Smooth muscle cell (in vitro differentiated cells): ENCODE results near the gene MGAT5. TPM values are rescaled to one million over a fixed set of nuclear protein-coding genes. Genes with fewer than 3 reads are reported as not detected.

ENCODE experiments used
- DNase-seq: peaks from one replicate; lab custom pipeline; 2025; ENCODE audit not compliant: unreplicated experiment; lab: John Stamatoyannopoulos, UW
- H2AFZ ChIP-seq: fragments of 200-600 bp; sonication (generic); 2 replicates; pipeline ENCODE4 v1.6.0; 2016; ENCODE audit warnings: antibody characterized with exemption, low read depth, mild to moderate bottlenecking
- H3F3A ChIP-seq: fragments of 200-600 bp; sonication (generic); 2 replicates; pipeline ENCODE4 v1.6.0; 2017; ENCODE audit warnings: antibody characterized with exemption, low read depth
- H3K27ac ChIP-seq: fragments of 200-600 bp; sonication (generic); 2 replicates; pipeline ENCODE4 v1.5.1; 2016; ENCODE audit warnings: low read depth, mild to moderate bottlenecking
- H3K27me3 ChIP-seq: fragments of 200-600 bp; sonication (generic); 2 replicates; pipeline ENCODE4 v1.6.1; 2016; ENCODE audit warnings: low read depth, mild to moderate bottlenecking
- H3K36me3 ChIP-seq: fragments of 200-600 bp; sonication (generic); 2 replicates; pipeline ENCODE4 v1.5.1; 2016; ENCODE audit warnings: low read depth
- H3K4me1 ChIP-seq: fragments of 200-600 bp; sonication (generic); 2 replicates; pipeline ENCODE4 v1.5.1; 2016; ENCODE audit warnings: low read depth
- H3K4me2 ChIP-seq: fragments of 200-600 bp; sonication (generic); 2 replicates; pipeline ENCODE4 v1.6.0; 2016; ENCODE audit warnings: mild to moderate bottlenecking
- H3K4me3 ChIP-seq: fragments of 200-600 bp; sonication (generic); 2 replicates; pipeline ENCODE4 v1.5.1; 2016; ENCODE audit warnings: mild to moderate bottlenecking
- H3K79me2 ChIP-seq: fragments of 200-600 bp; sonication (generic); 2 replicates; pipeline ENCODE4 v1.6.0; 2016; ENCODE audit warnings: low read depth, mild to moderate bottlenecking
- H3K9ac ChIP-seq: fragments of 200-600 bp; sonication (generic); 2 replicates; pipeline ENCODE4 v1.6.0; 2016; ENCODE audit warnings: low read depth
- H3K9me3 ChIP-seq: fragments of 200-600 bp; sonication (generic); replicated peaks from 2 replicates; pipeline ENCODE4 v1.5.1; 2016; ENCODE audit warnings: low read depth
- H4K20me1 ChIP-seq: fragments of 200-600 bp; sonication (generic); 2 replicates; pipeline ENCODE4 v1.6.0; 2016; ENCODE audit warnings: low read depth
- WGBS: methylation state at CpG from one replicate; pipeline ENCODE4 v1.1.7; 2016; ENCODE audit warnings: low lambda C conversion rate; 5-methylcytosine and 5-hydroxymethylcytosine counted together
- polyA plus RNA-seq: library from polyadenylated mRNA; unstranded; fragments of >200 nt; fragmentation: Nextera tagmentation; extraction: Ambion mirVana; gene quantifications from 2 replicates; pipeline ENCODE4 v1.2.1, GENCODE V29; 2016
- total RNA-seq: library from RNA; depleted of rRNA; stranded (reverse); fragments of >200 nt; gene quantifications from 2 replicates; pipeline ENCODE4 v1.2.3, GENCODE V29; 2014
- TF ChIP-seq, protein P1 (sequence below): fragments of 200-600 bp; sonication (generic); IDR thresholded peaks from 2 replicates; pipeline ENCODE4 v1.5.1; 2017; ENCODE audit warnings: borderline replicate concordance, mild to moderate bottlenecking, antibody characterized with exemption; ENCODE audit not compliant: insufficient read depth, poor library complexity, severe bottlenecking

The MGAT5 gene
- total and polyA plus RNA-seq, 2 experiments from 2014 or later = 4.5 to 33.8 TPM

DNA sequence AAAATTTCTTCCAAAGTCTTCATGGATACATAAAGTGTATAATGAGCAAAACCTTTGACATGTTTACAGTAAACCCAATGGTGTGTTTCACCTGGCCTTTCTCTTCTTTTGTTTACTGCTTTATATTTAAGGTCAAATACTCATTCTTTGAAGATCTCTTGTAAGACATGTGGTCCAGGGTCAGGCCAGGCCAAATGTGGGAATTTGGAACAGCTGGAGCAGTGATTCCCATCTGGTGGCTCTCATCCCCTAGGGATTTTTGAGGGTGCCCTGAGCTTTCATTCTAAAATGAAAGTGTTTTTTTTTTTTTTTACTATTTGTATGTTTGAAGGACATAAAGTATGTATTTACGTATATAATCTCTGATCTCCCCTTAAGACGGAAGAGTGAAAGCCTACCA, 13.8 kb upstream of the MGAT5 start:
- TF ChIP-seq, protein P1, sequence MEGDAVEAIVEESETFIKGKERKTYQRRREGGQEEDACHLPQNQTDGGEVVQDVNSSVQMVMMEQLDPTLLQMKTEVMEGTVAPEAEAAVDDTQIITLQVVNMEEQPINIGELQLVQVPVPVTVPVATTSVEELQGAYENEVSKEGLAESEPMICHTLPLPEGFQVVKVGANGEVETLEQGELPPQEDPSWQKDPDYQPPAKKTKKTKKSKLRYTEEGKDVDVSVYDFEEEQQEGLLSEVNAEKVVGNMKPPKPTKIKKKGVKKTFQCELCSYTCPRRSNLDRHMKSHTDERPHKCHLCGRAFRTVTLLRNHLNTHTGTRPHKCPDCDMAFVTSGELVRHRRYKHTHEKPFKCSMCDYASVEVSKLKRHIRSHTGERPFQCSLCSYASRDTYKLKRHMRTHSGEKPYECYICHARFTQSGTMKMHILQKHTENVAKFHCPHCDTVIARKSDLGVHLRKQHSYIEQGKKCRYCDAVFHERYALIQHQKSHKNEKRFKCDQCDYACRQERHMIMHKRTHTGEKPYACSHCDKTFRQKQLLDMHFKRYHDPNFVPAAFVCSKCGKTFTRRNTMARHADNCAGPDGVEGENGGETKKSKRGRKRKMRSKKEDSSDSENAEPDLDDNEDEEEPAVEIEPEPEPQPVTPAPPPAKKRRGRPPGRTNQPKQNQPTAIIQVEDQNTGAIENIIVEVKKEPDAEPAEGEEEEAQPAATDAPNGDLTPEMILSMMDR = no peak
- no peak overlapping the region for H3K27ac ChIP-seq
- no peak for DNase-seq
- H4K20me1 ChIP-seq = peaks cover 39% of the 10 kb centered on the region
- 97% methylated on average over 2 of the region's 2 CpGs for WGBS
- H3K36me3 ChIP-seq = no peaks in the 10 kb centered on the region
- no peaks in the 10 kb centered on the region for H3K9me3 ChIP-seq
- no peaks in the 10 kb centered on the region for H3F3A ChIP-seq
- no peaks in the 10 kb centered on the region for H3K79me2 ChIP-seq
- no peak overlapping the region for H3K4me3 ChIP-seq
- H3K4me1 ChIP-seq = no peaks in the 10 kb centered on the region
- H3K4me2 ChIP-seq = no peak overlapping the region
- H3K27me3 ChIP-seq = no peaks in the 10 kb centered on the region
- no peak overlapping the region for H3K9ac ChIP-seq
- H2AFZ ChIP-seq = no peak overlapping the region

DNA sequence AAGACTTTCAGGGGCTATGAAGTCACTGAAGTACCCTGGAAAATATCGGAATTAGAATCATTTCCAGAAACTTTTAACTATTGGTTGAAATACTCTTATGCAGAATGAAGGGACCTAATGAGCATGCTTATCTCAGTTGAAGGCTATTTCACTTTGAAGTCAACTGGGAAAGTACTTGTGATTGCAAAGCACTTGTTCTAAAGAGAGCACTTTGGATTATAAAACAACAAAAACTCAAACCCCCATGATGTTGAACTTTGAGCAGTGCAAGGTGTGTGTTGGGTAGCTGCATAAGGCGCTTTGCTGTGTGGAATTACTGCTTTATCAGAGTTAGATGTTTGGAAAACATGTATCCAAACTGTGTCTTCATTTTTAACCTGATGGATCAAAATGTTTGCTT, 12.0 kb upstream of the MGAT5 start:
- H4K20me1 ChIP-seq = peaks cover 55% of the 10 kb centered on the region
- 98% methylated on average over 2 of the region's 2 CpGs for WGBS
- H2AFZ ChIP-seq = no peak overlapping the region
- TF ChIP-seq, protein P1 = no peak
- H3K27me3 ChIP-seq = no peaks in the 10 kb centered on the region
- peaks cover 7% of the 10 kb centered on the region for H3K4me1 ChIP-seq
- no peak overlapping the region for H3K4me2 ChIP-seq
- H3K9me3 ChIP-seq = no peaks in the 10 kb centered on the region
- no peak overlapping the region for H3K4me3 ChIP-seq
- H3K36me3 ChIP-seq = no peaks in the 10 kb centered on the region
- no peak for DNase-seq
- no peaks in the 10 kb centered on the region for H3F3A ChIP-seq
- no peak overlapping the region for H3K9ac ChIP-seq
- H3K79me2 ChIP-seq = peaks cover 5% of the 10 kb centered on the region
- H3K27ac ChIP-seq = no peak overlapping the region

DNA sequence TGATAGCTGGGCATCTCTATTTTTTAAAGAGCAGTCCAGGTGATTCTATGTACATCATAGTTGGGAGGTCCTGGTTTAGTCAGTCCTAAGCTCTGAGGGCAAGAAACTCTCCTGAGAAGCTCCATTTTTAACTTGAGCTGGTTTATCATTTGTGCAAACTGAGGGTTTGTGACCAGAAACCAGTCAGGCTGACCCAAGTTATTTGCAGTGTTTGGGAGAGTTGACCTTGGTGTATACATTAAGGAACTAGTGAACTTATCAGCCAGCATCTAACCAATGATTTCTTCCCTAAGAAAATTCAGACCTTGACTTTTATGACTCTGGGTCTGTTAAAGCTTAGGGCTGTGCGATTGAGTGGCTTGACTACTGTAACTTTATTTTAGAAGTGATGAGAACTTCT, 10.6 kb upstream of the MGAT5 start:
- no peaks in the 10 kb centered on the region for H3K9me3 ChIP-seq
- no peak overlapping the region for H3K4me3 ChIP-seq
- peaks cover 11% of the 10 kb centered on the region for H3K79me2 ChIP-seq
- no peak overlapping the region for H2AFZ ChIP-seq
- no peak overlapping the region for H3K27ac ChIP-seq
- 87% methylated on average over 1 of the region's 1 CpG for WGBS
- no peaks in the 10 kb centered on the region for H3K36me3 ChIP-seq
- H3K27me3 ChIP-seq = no peaks in the 10 kb centered on the region
- no peak overlapping the region for H3K9ac ChIP-seq
- H3K4me2 ChIP-seq = no peak overlapping the region
- TF ChIP-seq, protein P1 = no peak
- no peaks in the 10 kb centered on the region for H3F3A ChIP-seq
- no peak for DNase-seq
- peaks cover 7% of the 10 kb centered on the region for H3K4me1 ChIP-seq
- H4K20me1 ChIP-seq = peaks cover 67% of the 10 kb centered on the region

DNA sequence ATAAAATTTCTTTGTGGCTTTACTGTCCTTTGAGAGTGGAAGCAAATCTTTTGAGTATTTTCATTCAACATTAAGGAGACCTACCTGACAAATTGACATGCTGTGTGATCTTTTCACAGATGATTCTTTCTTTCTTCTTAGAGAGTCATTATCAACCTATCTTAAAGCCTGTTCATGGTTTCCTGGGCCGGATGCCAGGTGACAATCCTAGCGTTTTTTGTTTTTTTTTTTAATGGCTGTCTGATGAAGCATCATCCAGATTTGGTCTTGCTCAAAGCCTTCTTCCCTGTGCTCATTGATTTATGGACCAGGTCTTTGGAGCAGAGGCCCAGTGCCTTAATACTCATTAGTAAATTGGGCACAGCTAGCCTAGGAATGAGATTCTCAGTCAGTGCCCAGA, 9.8 kb upstream of the MGAT5 start:
- no peak overlapping the region for H3K27ac ChIP-seq
- H3K27me3 ChIP-seq = no peaks in the 10 kb centered on the region
- no peak overlapping the region for H3K9ac ChIP-seq
- TF ChIP-seq, protein P1 = no peak
- H3K4me3 ChIP-seq = no peak overlapping the region
- 88% methylated on average over 2 of the region's 2 CpGs for whole genome bisulfite sequencing
- no peaks in the 10 kb centered on the region for H3F3A ChIP-seq
- no peak overlapping the region for H2AFZ ChIP-seq
- peaks cover 11% of the 10 kb centered on the region for H3K79me2 ChIP-seq
- H3K4me1 ChIP-seq = peaks cover 7% of the 10 kb centered on the region
- H3K9me3 ChIP-seq = no peaks in the 10 kb centered on the region
- no peak for DNase-seq
- H3K36me3 ChIP-seq = no peaks in the 10 kb centered on the region
- H4K20me1 ChIP-seq = peaks cover 73% of the 10 kb centered on the region
- H3K4me2 ChIP-seq = no peak overlapping the region
